HCT116 (cell line): Measurements from ENCODE around the gene SLCO4C1.

Experiments used
- CTCF ChIP-seq, 3 experiments: fragments of 200-600 bp in 1 of 3; sonication (generic) in 1 of 3; IDR thresholded peaks in 2 of 3; conservative IDR thresholded peaks in 1 of 3; 2 replicates each; pipeline ENCODE4 v1.5.1; 2012 to 2017; ENCODE audit warnings: low read depth in 2 of 3, low read length in 2 of 3, antibody characterized with exemption in 1 of 3, borderline replicate concordance in 1 of 3, control low read depth in 1 of 3, mild to moderate bottlenecking in 1 of 3, mixed read lengths in 1 of 3, mixed run types in 1 of 3, moderate library complexity in 1 of 3; ENCODE audit not compliant: insufficient read depth in 1 of 3
- EZH2 ChIP-seq: fragments of 200-600 bp; sonication (generic); IDR thresholded peaks from 2 replicates; pipeline ENCODE4 v1.6.1; 2017; ENCODE audit warnings: antibody characterized with exemption, mixed run types
- POLR2A ChIP-seq: IDR thresholded peaks from 2 replicates; pipeline ENCODE4 v1.7.0; 2011; ENCODE audit warnings: borderline replicate concordance; ENCODE audit not compliant: insufficient read depth, insufficient read length; ENCODE audit errors: extremely low read depth

DNA sequence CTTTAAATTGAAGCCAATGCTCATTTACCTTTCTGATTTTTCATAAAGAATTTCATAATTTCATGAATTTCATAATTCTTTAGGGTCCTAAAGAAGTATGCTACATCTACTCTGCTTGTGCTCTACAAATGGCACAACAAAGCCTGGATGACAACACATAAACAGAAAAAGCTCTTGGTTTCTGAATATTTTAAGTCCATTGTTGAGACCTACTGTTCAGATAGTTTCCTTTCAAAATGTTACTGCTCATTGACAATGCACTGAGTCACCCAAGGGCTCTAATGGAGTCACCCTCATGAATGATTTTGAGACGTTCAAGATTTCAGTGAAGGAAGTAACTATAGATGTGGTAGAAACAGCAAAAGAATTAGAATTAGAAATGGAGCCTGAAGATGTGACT lies 74.1 kb downstream of the SLCO4C1 start:
- TF ChIP-seq CTCF (IDR thresholded peaks at IDR 0.05 in 2 of 3, conservative IDR thresholded peaks at IDR 0.05 in 1 of 3; ENCODE audit: borderline replicate concordance in 1 of 3, insufficient read depth in 1 of 3, low read depth in 2 of 3, low read length in 2 of 3) (no peak), POLR2A (no peak), EZH2 (no peak)
